ENCODE results near the gene TMEM163.
"Not testable (repeated sequence)": the region's sequence is repeated elsewhere in the genome, so short reads cannot be mapped to it uniquely, and the experiment has no call there.

TMEM163 gene

GRCh38 chr2:134482766-134483340 is 235.9 kb downstream of the TMEM163 start:
- no peak overlapping the region for H3K4me3 ChIP-seq (ENCODE audit: low read depth, low read length, poor library complexity, severe bottlenecking)
- TF ChIP-seq CTCF (IDR thresholded peaks at IDR 0.05; ENCODE audit: low read length) = no peak
- TF ChIP-seq EZH2 (IDR thresholded peaks at IDR 0.05; ENCODE audit: borderline replicate concordance, low read length) = no peak
- no peak overlapping the region for H2AFZ ChIP-seq (ENCODE audit: low read length)
- H3K4me2 ChIP-seq (ENCODE audit: low read length) = no peak overlapping the region
- no peak overlapping the region for H3K27ac ChIP-seq (ENCODE audit: low read depth, low read length, poor library complexity, severe bottlenecking)
- H3K9me3 ChIP-seq (ENCODE audit: low read length) = no peaks in the 10 kb centered on the region
- no peak overlapping the region for H3K9ac ChIP-seq (ENCODE audit: low read length)
- H3K27me3 ChIP-seq (ENCODE audit: insufficient read depth, low read length) = no peaks in the 10 kb centered on the region
- H3K36me3 ChIP-seq (ENCODE audit: insufficient read depth, low read length) = no peaks in the 10 kb centered on the region
- no peaks in the 10 kb centered on the region for H3K4me1 ChIP-seq (ENCODE audit: insufficient read depth, low read length, severe bottlenecking)
- no peaks in the 10 kb centered on the region for H3F3A ChIP-seq (ENCODE audit: insufficient read depth, low read length)
- H4K20me1 ChIP-seq (ENCODE audit: insufficient read depth, low read length) = no peaks in the 10 kb centered on the region
- no peaks in the 10 kb centered on the region for H3K9me2 ChIP-seq (ENCODE audit: low read depth, low read length)
- H3K79me2 ChIP-seq (ENCODE audit: insufficient read depth, low read length) = no peaks in the 10 kb centered on the region

GRCh38 chr2:134482131-134482723 is 236.6 kb downstream of the TMEM163 start:
- Histone ChIP-seq H3K9ac (ENCODE audit: low read length) (no peak overlapping the region), H2AFZ (ENCODE audit: low read length) (no peak overlapping the region), H3K9me3 (ENCODE audit: low read length) (no peaks in the 10 kb centered on the region), H3K79me2 (ENCODE audit: insufficient read depth, low read length) (no peaks in the 10 kb centered on the region), H3K27ac (ENCODE audit: low read depth, low read length, poor library complexity, severe bottlenecking) (no peak overlapping the region), H4K20me1 (ENCODE audit: insufficient read depth, low read length) (no peaks in the 10 kb centered on the region), H3K27me3 (ENCODE audit: insufficient read depth, low read length) (no peaks in the 10 kb centered on the region), H3K4me3 (ENCODE audit: low read depth, low read length, poor library complexity, severe bottlenecking) (no peak overlapping the region), H3K9me2 (ENCODE audit: low read depth, low read length) (no peaks in the 10 kb centered on the region), H3F3A (ENCODE audit: insufficient read depth, low read length) (no peaks in the 10 kb centered on the region), H3K4me1 (ENCODE audit: insufficient read depth, low read length, severe bottlenecking) (no peaks in the 10 kb centered on the region), H3K36me3 (ENCODE audit: insufficient read depth, low read length) (no peaks in the 10 kb centered on the region), H3K4me2 (ENCODE audit: low read length) (no peak overlapping the region)
- TF ChIP-seq CTCF (IDR thresholded peaks at IDR 0.05; ENCODE audit: low read length) (no peak), EZH2 (IDR thresholded peaks at IDR 0.05; ENCODE audit: borderline replicate concordance, low read length) (no peak)

GRCh38 chr2:134479696-134480330 is 239.0 kb downstream of the TMEM163 start:
- TF ChIP-seq CTCF (IDR thresholded peaks at IDR 0.05; ENCODE audit: low read length) (no peak), EZH2 (IDR thresholded peaks at IDR 0.05; ENCODE audit: borderline replicate concordance, low read length) (no peak)
- Histone ChIP-seq H3K9me3 (ENCODE audit: low read length) (no peaks in the 10 kb centered on the region), H2AFZ (ENCODE audit: low read length) (no peak overlapping the region), H3K27me3 (ENCODE audit: insufficient read depth, low read length) (no peaks in the 10 kb centered on the region), H3K9me2 (ENCODE audit: low read depth, low read length) (no peaks in the 10 kb centered on the region), H3K4me3 (ENCODE audit: low read depth, low read length, poor library complexity, severe bottlenecking) (no peak overlapping the region), H3K4me1 (ENCODE audit: insufficient read depth, low read length, severe bottlenecking) (no peaks in the 10 kb centered on the region), H3K79me2 (ENCODE audit: insufficient read depth, low read length) (no peaks in the 10 kb centered on the region), H4K20me1 (ENCODE audit: insufficient read depth, low read length) (no peaks in the 10 kb centered on the region), H3K9ac (ENCODE audit: low read length) (no peak overlapping the region), H3F3A (ENCODE audit: insufficient read depth, low read length) (no peaks in the 10 kb centered on the region), H3K27ac (ENCODE audit: low read depth, low read length, poor library complexity, severe bottlenecking) (no peak overlapping the region), H3K4me2 (ENCODE audit: low read length) (no peak overlapping the region), H3K36me3 (ENCODE audit: insufficient read depth, low read length) (no peaks in the 10 kb centered on the region)

- H4K20me1 ChIP-seq (ENCODE audit: insufficient read depth, low read length); H3K36me3 ChIP-seq (ENCODE audit: insufficient read depth, low read length); H3K4me3 ChIP-seq (ENCODE audit: low read depth, low read length, poor library complexity, severe bottlenecking); H3K9me3 ChIP-seq (ENCODE audit: low read length); H3K9ac ChIP-seq (ENCODE audit: low read length); H3K4me2 ChIP-seq (ENCODE audit: low read length); H3K9me2 ChIP-seq (ENCODE audit: low read depth, low read length); H3K27me3 ChIP-seq (ENCODE audit: insufficient read depth, low read length); H3K79me2 ChIP-seq (ENCODE audit: insufficient read depth, low read length); H3K27ac ChIP-seq (ENCODE audit: low read depth, low read length, poor library complexity, severe bottlenecking); H3K4me1 ChIP-seq (ENCODE audit: insufficient read depth, low read length, severe bottlenecking); H3F3A ChIP-seq (ENCODE audit: insufficient read depth, low read length); H2AFZ ChIP-seq (ENCODE audit: low read length): not testable (repeated sequence)
Measured at GRCh38 chr2:134476982-134477381, 241.8 kb downstream of the TMEM163 start.

Measured in OCI-LY1 (cell line).